ENCODE measurements around the gene SYT7.

DNA sequence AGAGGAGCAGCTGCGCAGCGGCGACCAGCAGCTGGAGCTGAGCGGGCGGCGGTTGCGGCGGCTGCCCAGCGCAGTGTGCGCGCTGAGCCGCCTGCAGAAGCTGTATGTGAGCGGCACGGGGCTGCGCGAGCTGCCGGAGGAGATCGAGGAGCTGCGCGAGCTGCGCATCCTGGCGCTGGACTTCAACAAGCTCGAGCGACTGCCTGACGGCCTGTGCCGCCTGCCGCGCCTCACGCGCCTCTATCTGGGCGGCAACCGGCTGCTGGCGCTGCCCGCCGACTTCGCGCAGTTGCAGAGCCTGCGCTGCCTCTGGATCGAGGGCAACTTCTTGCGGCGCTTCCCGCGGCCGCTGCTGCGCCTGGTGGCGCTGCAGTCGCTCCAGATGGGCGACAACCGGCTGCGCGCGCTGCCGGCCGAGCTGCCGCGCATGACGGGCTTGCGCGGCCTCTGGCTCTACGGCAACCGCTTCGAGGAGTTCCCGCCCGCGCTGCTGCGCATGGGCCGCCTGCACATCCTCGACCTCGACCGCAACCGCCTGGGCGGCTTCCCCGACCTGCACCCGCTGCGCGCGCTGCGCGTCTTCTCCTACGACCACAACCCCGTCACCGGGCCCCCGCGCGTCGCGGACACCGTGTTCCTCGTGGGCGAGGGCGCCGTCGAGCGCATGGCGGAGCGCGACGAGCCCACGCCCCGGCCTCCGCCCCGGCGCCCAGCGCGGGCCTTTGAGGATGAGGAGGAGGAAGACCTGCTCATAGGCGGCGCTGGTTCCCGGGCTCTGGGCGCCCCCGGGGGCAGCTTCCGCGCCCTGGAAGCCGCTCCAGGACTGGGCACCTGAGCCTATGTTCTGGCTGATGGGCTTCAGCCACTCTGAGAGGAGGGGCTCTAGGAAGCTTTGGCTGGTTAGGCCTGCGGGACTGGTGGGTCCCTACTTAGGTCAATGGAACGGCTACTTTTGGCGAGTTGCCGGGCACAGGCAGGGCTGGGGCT is 71.5 kb downstream of the SYT7 start:
- TF ChIP-seq, protein P1, sequence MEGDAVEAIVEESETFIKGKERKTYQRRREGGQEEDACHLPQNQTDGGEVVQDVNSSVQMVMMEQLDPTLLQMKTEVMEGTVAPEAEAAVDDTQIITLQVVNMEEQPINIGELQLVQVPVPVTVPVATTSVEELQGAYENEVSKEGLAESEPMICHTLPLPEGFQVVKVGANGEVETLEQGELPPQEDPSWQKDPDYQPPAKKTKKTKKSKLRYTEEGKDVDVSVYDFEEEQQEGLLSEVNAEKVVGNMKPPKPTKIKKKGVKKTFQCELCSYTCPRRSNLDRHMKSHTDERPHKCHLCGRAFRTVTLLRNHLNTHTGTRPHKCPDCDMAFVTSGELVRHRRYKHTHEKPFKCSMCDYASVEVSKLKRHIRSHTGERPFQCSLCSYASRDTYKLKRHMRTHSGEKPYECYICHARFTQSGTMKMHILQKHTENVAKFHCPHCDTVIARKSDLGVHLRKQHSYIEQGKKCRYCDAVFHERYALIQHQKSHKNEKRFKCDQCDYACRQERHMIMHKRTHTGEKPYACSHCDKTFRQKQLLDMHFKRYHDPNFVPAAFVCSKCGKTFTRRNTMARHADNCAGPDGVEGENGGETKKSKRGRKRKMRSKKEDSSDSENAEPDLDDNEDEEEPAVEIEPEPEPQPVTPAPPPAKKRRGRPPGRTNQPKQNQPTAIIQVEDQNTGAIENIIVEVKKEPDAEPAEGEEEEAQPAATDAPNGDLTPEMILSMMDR (IDR thresholded peaks at IDR 0.05): peak; percentile 52 to 66 (median 64)
- TF ChIP-seq POLR2A (IDR thresholded peaks at IDR 0.05): no peak
